Liver (tissue), 3 donors: ENCODE measurements around the gene PPA2.

Source experiments
- EGR1 ChIP-seq, 2 donors: IDR thresholded peaks; 2 replicates each; pipeline ENCODE4 v1.6.1; 2016 to 2018; ENCODE audit warnings: antibody characterized with exemption in 2 of 2, low read depth in 2 of 2
- GABPA ChIP-seq, 2 donors: IDR thresholded peaks in 1 of 2; conservative IDR thresholded peaks in 1 of 2; 2 replicates each; pipeline ENCODE4 v1.6.1; 2016; ENCODE audit warnings: antibody characterized with exemption in 2 of 2, mild to moderate bottlenecking in 1 of 2, moderate library complexity in 1 of 2
- SP1 ChIP-seq: IDR thresholded peaks from 2 replicates; pipeline ENCODE4 v1.6.1; 2018; ENCODE audit warnings: antibody characterized with exemption, mild to moderate bottlenecking
- YY1 ChIP-seq: IDR thresholded peaks from 2 replicates; pipeline ENCODE4 v1.6.1; 2016; ENCODE audit warnings: antibody characterized with exemption, mild to moderate bottlenecking
- ZBTB33 ChIP-seq: IDR thresholded peaks from 2 replicates; pipeline ENCODE4 v1.6.1; 2016; ENCODE audit warnings: antibody characterized with exemption
- TF ChIP-seq, protein P1 (sequence below): fragments of 150-350 bp; IDR thresholded peaks from 2 replicates; pipeline ENCODE4 v1.5.1; 2017; ENCODE audit warnings: improper control_type of control experiment, low read depth, low read length; ENCODE audit not compliant: missing input control
- donor health status: healthy.
- donor health status: healthy.

- TF ChIP-seq, protein P1, sequence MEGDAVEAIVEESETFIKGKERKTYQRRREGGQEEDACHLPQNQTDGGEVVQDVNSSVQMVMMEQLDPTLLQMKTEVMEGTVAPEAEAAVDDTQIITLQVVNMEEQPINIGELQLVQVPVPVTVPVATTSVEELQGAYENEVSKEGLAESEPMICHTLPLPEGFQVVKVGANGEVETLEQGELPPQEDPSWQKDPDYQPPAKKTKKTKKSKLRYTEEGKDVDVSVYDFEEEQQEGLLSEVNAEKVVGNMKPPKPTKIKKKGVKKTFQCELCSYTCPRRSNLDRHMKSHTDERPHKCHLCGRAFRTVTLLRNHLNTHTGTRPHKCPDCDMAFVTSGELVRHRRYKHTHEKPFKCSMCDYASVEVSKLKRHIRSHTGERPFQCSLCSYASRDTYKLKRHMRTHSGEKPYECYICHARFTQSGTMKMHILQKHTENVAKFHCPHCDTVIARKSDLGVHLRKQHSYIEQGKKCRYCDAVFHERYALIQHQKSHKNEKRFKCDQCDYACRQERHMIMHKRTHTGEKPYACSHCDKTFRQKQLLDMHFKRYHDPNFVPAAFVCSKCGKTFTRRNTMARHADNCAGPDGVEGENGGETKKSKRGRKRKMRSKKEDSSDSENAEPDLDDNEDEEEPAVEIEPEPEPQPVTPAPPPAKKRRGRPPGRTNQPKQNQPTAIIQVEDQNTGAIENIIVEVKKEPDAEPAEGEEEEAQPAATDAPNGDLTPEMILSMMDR = no peak
- TF ChIP-seq EGR1 (IDR thresholded peaks at IDR 0.05; ENCODE audit: low read depth in 2 of 2) (no peak), GABPA (IDR thresholded peaks at IDR 0.05 in 1 of 2, conservative IDR thresholded peaks at IDR 0.05 in 1 of 2) (no peak), SP1 (no peak), ZBTB33 (no peak), YY1 (no peak)
Observed at GRCh38 chr4:105458001-105458400, 15.9 kb downstream of the PPA2 start.
